Fibroblast of pulmonary artery (primary cell): ENCODE results near the gene CEP85.
A peak's percentile ranks its signal among the peaks of the same experiment; 100 is the strongest.

ENCODE experiments used
- DNase-seq: peaks from one replicate; pipeline ENCODE4 v3.0.0-alpha.2; 2010; ENCODE audit warnings: low read depth
- H3K4me3 ChIP-seq: replicated peaks from 2 replicates; pipeline ENCODE4 v1.5.1; 2011; ENCODE audit warnings: low read depth, mild to moderate bottlenecking, control low read depth, low read length, moderate library complexity
- CTCF ChIP-seq: IDR thresholded peaks from 2 replicates; pipeline ENCODE4 v1.5.1; 2011; ENCODE audit warnings: mild to moderate bottlenecking, control low read depth, low read length, inconsistent platforms; ENCODE audit errors: missing control alignments

The CEP85 gene

GRCh38 chr1:26281971-26282370 lies 48.0 kb downstream of the CEP85 start:
- no peak for TF ChIP-seq CTCF
- peak overlapping the region; percentile 81 for H3K4me3 ChIP-seq
- no peak for DNase-seq

GRCh38 chr1:26282401-26282918 lies 48.5 kb downstream of the CEP85 start:
- no peak overlapping the region for H3K4me3 ChIP-seq
- DNase-seq = no peak
- no peak for TF ChIP-seq CTCF

GRCh38 chr1:26283279-26283853 lies 49.4 kb downstream of the CEP85 start:
- no peak for TF ChIP-seq CTCF
- DNase-seq = no peak
- no peak overlapping the region for H3K4me3 ChIP-seq

- DNase-seq = no peak
- no peak for TF ChIP-seq CTCF
- H3K4me3 ChIP-seq = no peak overlapping the region
These were observed 50.0 kb downstream of the CEP85 start for GRCh38 chr1:26283871-26284596.

GRCh38 chr1:26284597-26285347 lies 50.8 kb downstream of the CEP85 start:
- peak; percentile 73 for TF ChIP-seq CTCF
- no peak overlapping the region for H3K4me3 ChIP-seq

GRCh38 chr1:26285366-26286063 lies 51.5 kb downstream of the CEP85 start:
- H3K4me3 ChIP-seq = no peak overlapping the region
- no peak for DNase-seq
- TF ChIP-seq CTCF = peak; percentile 30

More at GRCh38 chr1:26284597-26285347, 50.8 kb downstream of the CEP85 start:
- DNase-seq = peak; percentile 90
